MM.1S (cell line): ENCODE data around the gene EPYC.

ENCODE experiments used
- DNase-seq: peaks from one replicate; pipeline ENCODE4 v3.0.0-alpha.2; 2015
- H2AFZ ChIP-seq: fragments of 300-600 bp; sonication (generic); 2 replicates; pipeline ENCODE4 v1.6.0; 2016; ENCODE audit warnings: antibody characterized with exemption, low read length
- H3F3A ChIP-seq: fragments of 300-600 bp; sonication (generic); 2 replicates; pipeline ENCODE4 v1.6.1; 2016; ENCODE audit warnings: mild to moderate bottlenecking, antibody characterized with exemption, low read length, moderate library complexity, mixed read lengths; ENCODE audit not compliant: insufficient read depth
- H3K27ac ChIP-seq: fragments of 300-600 bp; sonication (generic); 2 replicates; pipeline ENCODE4 v1.5.1; 2016; ENCODE audit warnings: mild to moderate bottlenecking, low read length
- H3K27me3 ChIP-seq: fragments of 300-600 bp; sonication (generic); replicated peaks from 2 replicates; pipeline ENCODE4 v1.6.0; 2016; ENCODE audit warnings: low read length; ENCODE audit not compliant: insufficient read depth
- H3K36me3 ChIP-seq: fragments of 300-600 bp; sonication (generic); replicated peaks from 2 replicates; pipeline ENCODE4 v1.6.1; 2016; ENCODE audit warnings: mild to moderate bottlenecking, low read length, mixed read lengths; ENCODE audit not compliant: insufficient read depth
- H3K4me1 ChIP-seq: fragments of 300-600 bp; sonication (generic); 2 replicates; pipeline ENCODE4 v1.6.1; 2016; ENCODE audit warnings: low read length, mixed read lengths
- H3K4me2 ChIP-seq: fragments of 300-600 bp; sonication (generic); 2 replicates; pipeline ENCODE4 v1.6.0; 2016; ENCODE audit warnings: low read depth, low read length
- H3K4me3 ChIP-seq: fragments of 300-600 bp; sonication (generic); 2 replicates; pipeline ENCODE4 v1.5.1; 2016; ENCODE audit warnings: low read length, mixed read lengths
- H3K79me2 ChIP-seq: fragments of 300-600 bp; sonication (generic); 2 replicates; pipeline ENCODE4 v1.6.1; 2016; ENCODE audit warnings: mixed run types, low read length, mixed read lengths
- H3K9ac ChIP-seq: fragments of 300-600 bp; sonication (generic); 2 replicates; pipeline ENCODE4 v1.6.1; 2016; ENCODE audit warnings: low read length, mixed read lengths
- H3K9me2 ChIP-seq: fragments of 300-600 bp; sonication (generic); replicated peaks from 2 replicates; pipeline ENCODE4 v1.6.1; 2016; ENCODE audit warnings: mild to moderate bottlenecking, low read length, mixed read lengths; ENCODE audit not compliant: insufficient read depth
- H3K9me3 ChIP-seq: fragments of 300-600 bp; sonication (generic); replicated peaks from 2 replicates; pipeline ENCODE4 v1.6.1; 2016; ENCODE audit warnings: mild to moderate bottlenecking, low read length, mixed read lengths; ENCODE audit not compliant: insufficient read depth
- H4K20me1 ChIP-seq: fragments of 300-600 bp; sonication (generic); 2 replicates; pipeline ENCODE4 v1.6.1; 2016; ENCODE audit warnings: mild to moderate bottlenecking, low read length, moderate library complexity, mixed read lengths; ENCODE audit not compliant: insufficient read depth
- CTCF ChIP-seq: fragments of 300-600 bp; sonication (generic); IDR thresholded peaks from 2 replicates; pipeline ENCODE4 v1.5.1; 2016; ENCODE audit warnings: antibody characterized with exemption, low read length, mixed read lengths
- EZH2 ChIP-seq: fragments of 300-600 bp; sonication (generic); optimal IDR thresholded peaks from 2 replicates; pipeline ENCODE3; 2017; ENCODE audit warnings: low read depth, mild to moderate bottlenecking, antibody characterized with exemption, low read length, mixed read lengths
- EZH2phosphoT487 ChIP-seq: fragments of 300-600 bp; sonication (generic); IDR thresholded peaks from 2 replicates; pipeline ENCODE4 v1.6.1; 2018; ENCODE audit warnings: antibody characterized with exemption, low read length

The EPYC gene

GRCh38 chr12:90920222-90920621 is 84.5 kb downstream of the EPYC start:
- H2AFZ ChIP-seq: no peak overlapping the region
- H3K9ac ChIP-seq: no peak overlapping the region
- no peaks in the 10 kb centered on the region for H3K9me2 ChIP-seq
- H3F3A ChIP-seq: no peaks in the 10 kb centered on the region
- no peaks in the 10 kb centered on the region for H3K9me3 ChIP-seq
- no peaks in the 10 kb centered on the region for H4K20me1 ChIP-seq
- H3K4me3 ChIP-seq: no peak overlapping the region
- no peaks in the 10 kb centered on the region for H3K79me2 ChIP-seq
- TF ChIP-seq CTCF (no peak), EZH2phosphoT487 (no peak), EZH2 (no peak)
- H3K27me3 ChIP-seq: no peaks in the 10 kb centered on the region
- no peak for DNase-seq
- H3K36me3 ChIP-seq: no peaks in the 10 kb centered on the region
- H3K27ac ChIP-seq: no peak overlapping the region
- no peak overlapping the region for H3K4me2 ChIP-seq
- H3K4me1 ChIP-seq: no peaks in the 10 kb centered on the region

GRCh38 chr12:90917431-90917830 is 87.3 kb downstream of the EPYC start:
- no peak overlapping the region for H2AFZ ChIP-seq
- no peaks in the 10 kb centered on the region for H3K36me3 ChIP-seq
- H3K9me2 ChIP-seq: no peaks in the 10 kb centered on the region
- H3K9me3 ChIP-seq: no peaks in the 10 kb centered on the region
- TF ChIP-seq EZH2 (no peak), EZH2phosphoT487 (no peak), CTCF (no peak)
- no peak overlapping the region for H3K4me2 ChIP-seq
- no peak overlapping the region for H3K27ac ChIP-seq
- H3K79me2 ChIP-seq: no peaks in the 10 kb centered on the region
- no peak for DNase-seq
- no peak overlapping the region for H3K9ac ChIP-seq
- H3K27me3 ChIP-seq: no peaks in the 10 kb centered on the region
- H4K20me1 ChIP-seq: no peaks in the 10 kb centered on the region
- H3K4me1 ChIP-seq: no peaks in the 10 kb centered on the region
- no peaks in the 10 kb centered on the region for H3F3A ChIP-seq
- no peak overlapping the region for H3K4me3 ChIP-seq

GRCh38 chr12:90916516-90916915 is 88.3 kb downstream of the EPYC start:
- Histone ChIP-seq H3K27ac (no peak overlapping the region), H3K9me2 (no peaks in the 10 kb centered on the region)
- DNase-seq: no peak

GRCh38 chr12:90915353-90915752 is 89.4 kb downstream of the EPYC start:
- DNase-seq: no peak
- no peak overlapping the region for H3K27ac ChIP-seq
- no peaks in the 10 kb centered on the region for H3K79me2 ChIP-seq
- no peak for TF ChIP-seq CTCF
- no peak for TF ChIP-seq EZH2
- no peak for TF ChIP-seq EZH2phosphoT487
- H3K9me2 ChIP-seq: no peaks in the 10 kb centered on the region
- no peak overlapping the region for H2AFZ ChIP-seq
- no peak overlapping the region for H3K4me2 ChIP-seq
- H4K20me1 ChIP-seq: no peaks in the 10 kb centered on the region
- no peaks in the 10 kb centered on the region for H3K36me3 ChIP-seq
- no peaks in the 10 kb centered on the region for H3K9me3 ChIP-seq
- H3K4me1 ChIP-seq: no peaks in the 10 kb centered on the region
- no peak overlapping the region for H3K9ac ChIP-seq
- H3K4me3 ChIP-seq: no peak overlapping the region
- H3F3A ChIP-seq: no peaks in the 10 kb centered on the region
- H3K27me3 ChIP-seq: no peaks in the 10 kb centered on the region

More at GRCh38 chr12:90916516-90916915, 88.3 kb downstream of the EPYC start:
- H3K27me3 ChIP-seq: no peaks in the 10 kb centered on the region
- H3K36me3 ChIP-seq: no peaks in the 10 kb centered on the region
- no peak overlapping the region for H3K4me3 ChIP-seq
- no peaks in the 10 kb centered on the region for H3K9me3 ChIP-seq
- no peaks in the 10 kb centered on the region for H3K79me2 ChIP-seq
- no peaks in the 10 kb centered on the region for H4K20me1 ChIP-seq
- no peak for TF ChIP-seq EZH2
- H3K9ac ChIP-seq: no peak overlapping the region
- no peak overlapping the region for H2AFZ ChIP-seq
- no peak overlapping the region for H3K4me2 ChIP-seq
- no peaks in the 10 kb centered on the region for H3F3A ChIP-seq
- no peaks in the 10 kb centered on the region for H3K4me1 ChIP-seq
